Thyroid gland (tissue), 4 donors: Measurements from ENCODE around the gene SLC25A23. TPM values are rescaled to one million over a fixed set of nuclear protein-coding genes. Genes with fewer than 3 reads are reported as not detected.

Experiments
- DNase-seq, 2 donors: peaks; one replicate each; pipeline ENCODE4 v3.0.0-alpha.2; 2019
- H3K27ac ChIP-seq, 3 donors: fragments of 200-600 bp; sonication (generic); 1 replicate in 2 of 3; 2 replicates in 1 of 3; pipeline ENCODE4 v1.5.1; 2016 to 2019; ENCODE audit warnings: mild to moderate bottlenecking in 1 of 3, moderate library complexity in 1 of 3
- H3K27me3 ChIP-seq: fragments of 200-600 bp; sonication (generic); one replicate; pipeline ENCODE4 v1.5.1; 2019
- H3K36me3 ChIP-seq, 2 donors: fragments of 200-600 bp; sonication (generic); one replicate each; pipeline ENCODE4 v1.5.1; 2016 to 2019
- H3K4me1 ChIP-seq, 2 donors: fragments of 200-600 bp; sonication (generic); one replicate each; pipeline ENCODE4 v1.5.1; 2017 to 2019
- H3K4me3 ChIP-seq, 3 donors: fragments of 200-600 bp; sonication (generic); replicated peaks in 1 of 3; 1 replicate in 2 of 3; 2 replicates in 1 of 3; pipeline ENCODE4 v1.5.1; 2016; ENCODE audit warnings: mild to moderate bottlenecking in 1 of 3
- H3K9me3 ChIP-seq: fragments of 200-600 bp; sonication (generic); one replicate; pipeline ENCODE4 v1.5.1; 2017
- CTCF ChIP-seq, 6 experiments: fragments of 200-600 bp in 3 of 6; fragments of 450-650 bp in 3 of 6; sonication (generic) in 3 of 6; IDR thresholded peaks; one replicate each; pipeline ENCODE4 v1.5.1; 2016 to 2019; ENCODE audit warnings: antibody characterized with exemption in 6 of 6, mild to moderate bottlenecking in 2 of 6, inconsistent platforms in 1 of 6, moderate library complexity in 1 of 6
- POLR2A ChIP-seq, 2 donors: fragments of 450-650 bp; IDR thresholded peaks; one replicate each; pipeline ENCODE4 v1.6.1; 2017; ENCODE audit warnings: antibody characterized with exemption in 2 of 2, mild to moderate bottlenecking in 2 of 2, moderate library complexity in 1 of 2
- WGBS, 2 donors: methylation state at CpG; one replicate each; pipeline ENCODE4 v1.1.5; 2017; 5-methylcytosine and 5-hydroxymethylcytosine counted together
- intact Hi-C: fragments of 100-400 bp; cut with DNase I; formaldehyde crosslinking; loops from one replicate; pipeline ENCODE4 v1.15.1; 2023
- total RNA-seq, 4 donors: library from RNA; depleted of rRNA; stranded (reverse); fragments of >200 nt; gene quantifications; one replicate each; pipeline ENCODE4 v1.2.3, GENCODE V29; 2016

Gene SLC25A23
- total RNA-seq, 4 donors from 2014 or later, result 75.2 to 214 (median 152) TPM

- Histone ChIP-seq H3K4me3 (no peak overlapping the region), H3K36me3 (no peaks in the 10 kb centered on the region), H3K9me3 (no peaks in the 10 kb centered on the region), H3K4me1 (no peaks in the 10 kb centered on the region), H3K27ac (no peak overlapping the region), H3K27me3 (no peaks in the 10 kb centered on the region)
- TF ChIP-seq POLR2A (IDR thresholded peaks at IDR 0.05) (no peak), CTCF (IDR thresholded peaks at IDR 0.05) (no peak)
- DNase-seq, result no peak
- 80 to 89% methylated on average over 8 of the region's 8 CpGs for WGBS, 2 donors
- intact Hi-C loops, result no loop called here
Observed at GRCh38 chr19:6484230-6484629, 24.6 kb upstream of the SLC25A23 start.

DNA sequence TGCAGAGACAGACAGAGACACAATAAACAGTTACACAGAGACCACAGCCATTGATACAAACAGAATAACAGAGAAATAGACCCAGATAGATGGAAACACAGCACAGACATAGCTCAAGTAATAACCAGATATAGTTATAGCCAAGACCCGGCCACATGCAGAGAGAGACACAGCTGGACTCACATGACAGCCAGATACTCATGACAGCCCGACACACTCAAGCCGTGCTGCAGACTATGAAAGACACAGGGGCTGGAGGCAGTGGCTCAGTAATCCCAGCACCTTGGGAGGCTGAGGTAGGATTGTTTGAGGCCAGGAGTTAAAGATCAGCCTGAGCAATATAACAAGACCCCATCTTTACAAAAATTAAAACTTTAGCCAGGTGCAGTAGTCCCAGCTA lies 23.6 kb upstream of the SLC25A23 start:
- H3K36me3 ChIP-seq, result no peaks in the 10 kb centered on the region
- no peaks in the 10 kb centered on the region for H3K4me1 ChIP-seq
- no peak for TF ChIP-seq CTCF (IDR thresholded peaks at IDR 0.05)
- TF ChIP-seq POLR2A (IDR thresholded peaks at IDR 0.05), result no peak
- 44 to 49% methylated on average over 3 of the region's 3 CpGs for WGBS, 2 donors
- no peak overlapping the region for H3K27ac ChIP-seq
- intact Hi-C loops, result no loop called here
- no peak for DNase-seq
- H3K4me3 ChIP-seq, result no peak overlapping the region
- H3K9me3 ChIP-seq, result no peaks in the 10 kb centered on the region
- no peaks in the 10 kb centered on the region for H3K27me3 ChIP-seq

DNA sequence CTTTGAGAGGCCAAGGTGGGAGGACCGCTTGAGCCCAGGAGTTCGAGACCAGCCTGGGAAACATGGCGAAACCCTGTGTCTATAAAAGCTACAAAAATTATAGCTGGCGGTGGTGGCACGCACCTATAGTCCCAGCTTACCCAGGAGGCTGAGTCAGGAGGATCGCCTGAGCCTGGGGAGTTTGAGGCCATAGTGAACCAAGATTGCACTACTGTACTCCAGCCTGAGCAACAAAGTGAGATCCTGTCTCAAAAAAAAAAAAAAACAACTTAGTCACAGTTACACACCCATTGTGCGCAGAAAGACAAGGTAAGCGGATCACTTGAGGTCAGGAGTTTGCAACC lies 22.7 kb upstream of the SLC25A23 start:
- H3K36me3 ChIP-seq, result no peaks in the 10 kb centered on the region
- TF ChIP-seq CTCF (IDR thresholded peaks at IDR 0.05) (no peak), POLR2A (IDR thresholded peaks at IDR 0.05) (no peak)
- intact Hi-C loops, result no loop called here
- no peaks in the 10 kb centered on the region for H3K9me3 ChIP-seq
- H3K4me1 ChIP-seq, result no peaks in the 10 kb centered on the region
- H3K27me3 ChIP-seq, result no peaks in the 10 kb centered on the region
- DNase-seq, result no peak
- no peak overlapping the region for H3K4me3 ChIP-seq
- H3K27ac ChIP-seq, result no peak overlapping the region
- WGBS, 2 donors, result 88 to 93% methylated on average over 8 of the region's 8 CpGs

DNA sequence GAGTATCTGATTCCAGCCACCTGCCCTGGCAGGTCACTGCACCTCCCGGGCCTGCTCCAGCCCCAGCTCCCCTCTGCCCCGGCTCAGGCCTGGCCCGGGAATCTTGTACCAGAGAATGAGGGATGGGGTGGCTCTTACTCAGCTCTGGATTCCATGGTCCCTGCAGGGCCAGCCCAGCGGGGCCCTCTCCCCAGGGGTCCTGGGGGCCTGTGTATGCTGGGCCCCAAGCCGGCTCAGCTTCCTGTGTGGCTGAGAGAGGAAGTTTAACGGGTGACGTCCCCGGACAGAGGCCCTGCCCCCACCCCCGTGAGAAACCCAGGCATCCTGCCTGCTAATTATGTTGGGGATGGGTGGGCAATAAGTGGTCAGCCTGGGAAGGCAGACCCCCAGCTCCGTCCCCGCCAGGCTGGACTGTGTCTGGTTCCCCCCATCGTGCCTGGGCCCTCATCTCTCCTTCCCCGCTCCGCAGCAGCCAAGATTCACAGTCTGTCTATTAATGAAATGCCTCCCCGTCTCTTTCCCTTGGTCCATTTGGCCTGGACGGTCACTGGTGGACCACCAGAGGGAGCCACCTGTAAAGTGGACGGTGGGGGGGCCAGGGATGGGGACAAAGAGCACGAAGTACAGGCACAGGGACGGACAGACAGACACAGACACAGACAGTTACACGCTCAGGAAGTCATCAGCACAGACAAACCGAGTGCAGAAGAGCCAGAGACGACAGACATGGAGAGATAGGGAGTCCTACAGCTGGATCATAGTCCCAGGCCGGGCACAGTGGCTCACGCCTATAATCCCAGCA lies 22.1 kb upstream of the SLC25A23 start, which contains the start of gene DENND1C:
Gene DENND1C (minus strand): TSS at position 247 of the 802 bp plus-strand sequence. CDS start 92 bp downstream, at position 155.
- Histone ChIP-seq H3K27me3 (peaks cover 5% of the 10 kb centered on the region), H3K27ac (no peak within 1 kb of the TSS), H3K9me3 (no peaks in the 10 kb centered on the region), H3K4me1 (peaks cover 0 to 3% of the 10 kb centered on the region in 2 donors), H3K36me3 (no peaks in the 10 kb centered on the region), H3K4me3 (no peak within 1 kb of the TSS)
- intact Hi-C loops, result no loop called here
- DNase-seq, result no peak
- TF ChIP-seq CTCF (IDR thresholded peaks at IDR 0.05), result peak in 1 of 6 experiments; percentile 31
- no peak for TF ChIP-seq POLR2A (IDR thresholded peaks at IDR 0.05)
- WGBS, 2 donors, result 37 to 38% methylated on average over 18 to 24 of the region's 24 CpGs

- H3K4me1 ChIP-seq, result peaks cover 2 to 10% of the 10 kb centered on the region in 2 donors
- no peak for DNase-seq
- intact Hi-C loops, result no loop called here
- no peak overlapping the region for H3K4me3 ChIP-seq
- no peak for TF ChIP-seq POLR2A (IDR thresholded peaks at IDR 0.05)
- TF ChIP-seq CTCF (IDR thresholded peaks at IDR 0.05), result no peak
- peaks cover 11% of the 10 kb centered on the region for H3K27me3 ChIP-seq
- no peak overlapping the region for H3K27ac ChIP-seq
- no peaks in the 10 kb centered on the region for H3K9me3 ChIP-seq
- no peaks in the 10 kb centered on the region for H3K36me3 ChIP-seq
- 63 to 75% methylated on average over 9 to 10 of the region's 10 CpGs for WGBS, 2 donors
Observed at GRCh38 chr19:6480848-6481415, 21.3 kb upstream of the SLC25A23 start.
